Endothelial cell of umbilical vein (primary cell): ENCODE data around the gene ANKRD12.

Source experiments
- EZH2 ChIP-seq: IDR thresholded peaks from 2 replicates; pipeline ENCODE4 v1.6.1; 2012; ENCODE audit warnings: borderline replicate concordance, low read depth, mild to moderate bottlenecking, moderate library complexity, low read length, inconsistent platforms; ENCODE audit not compliant: severe bottlenecking
- JUN ChIP-seq: IDR thresholded peaks from 2 replicates; pipeline ENCODE4 v1.6.1; 2011; ENCODE audit warnings: borderline replicate concordance, low read depth; ENCODE audit not compliant: insufficient read length, insufficient read depth
- MYC ChIP-seq: IDR thresholded peaks from one replicate; pipeline ENCODE4 v1.6.1; 2011; ENCODE audit warnings: mild to moderate bottlenecking, low read depth, low read length
- POLR2AphosphoS5 ChIP-seq: IDR thresholded peaks from 2 replicates; pipeline ENCODE4 v1.6.1; 2012; ENCODE audit warnings: low read depth, mild to moderate bottlenecking, control low read depth, low read length, moderate library complexity; ENCODE audit not compliant: insufficient read depth
- TF ChIP-seq, protein P1 (sequence below), 2 donors: IDR thresholded peaks; 1 replicate in 1 of 2; 2 replicates in 1 of 2; pipeline ENCODE4 v1.5.1; 2011; ENCODE audit warnings: low read length in 2 of 2, mild to moderate bottlenecking in 2 of 2, moderate library complexity in 2 of 2, control low read depth in 1 of 2, inconsistent platforms in 1 of 2, low read depth in 1 of 2; ENCODE audit not compliant: insufficient read depth in 1 of 2; ENCODE audit errors: extremely low read depth in 1 of 2

- TF ChIP-seq JUN = no peak
- TF ChIP-seq, protein P1, sequence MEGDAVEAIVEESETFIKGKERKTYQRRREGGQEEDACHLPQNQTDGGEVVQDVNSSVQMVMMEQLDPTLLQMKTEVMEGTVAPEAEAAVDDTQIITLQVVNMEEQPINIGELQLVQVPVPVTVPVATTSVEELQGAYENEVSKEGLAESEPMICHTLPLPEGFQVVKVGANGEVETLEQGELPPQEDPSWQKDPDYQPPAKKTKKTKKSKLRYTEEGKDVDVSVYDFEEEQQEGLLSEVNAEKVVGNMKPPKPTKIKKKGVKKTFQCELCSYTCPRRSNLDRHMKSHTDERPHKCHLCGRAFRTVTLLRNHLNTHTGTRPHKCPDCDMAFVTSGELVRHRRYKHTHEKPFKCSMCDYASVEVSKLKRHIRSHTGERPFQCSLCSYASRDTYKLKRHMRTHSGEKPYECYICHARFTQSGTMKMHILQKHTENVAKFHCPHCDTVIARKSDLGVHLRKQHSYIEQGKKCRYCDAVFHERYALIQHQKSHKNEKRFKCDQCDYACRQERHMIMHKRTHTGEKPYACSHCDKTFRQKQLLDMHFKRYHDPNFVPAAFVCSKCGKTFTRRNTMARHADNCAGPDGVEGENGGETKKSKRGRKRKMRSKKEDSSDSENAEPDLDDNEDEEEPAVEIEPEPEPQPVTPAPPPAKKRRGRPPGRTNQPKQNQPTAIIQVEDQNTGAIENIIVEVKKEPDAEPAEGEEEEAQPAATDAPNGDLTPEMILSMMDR (IDR thresholded peaks at IDR 0.05; ENCODE audit: extremely low read depth in 1 of 2, insufficient read depth in 1 of 2, low read depth in 1 of 2, low read length in 2 of 2) = no peak
- TF ChIP-seq POLR2AphosphoS5 = no peak
- TF ChIP-seq EZH2 = no peak
- no peak for TF ChIP-seq MYC
Observed at GRCh38 chr18:9139400-9140039, 2.9 kb downstream of the ANKRD12 start.
